Lung (tissue), 12 donors: Measurements from ENCODE around the gene VEZT. TPM values are rescaled to one million over a fixed set of nuclear protein-coding genes. Genes with fewer than 3 reads are reported as not detected.

Source experiments
- ATAC-seq: fragments of 200-7000 bp; cut with Tn5 transposase; one replicate; pipeline ENCODE4 v1.9.1; 2020; ENCODE audit warnings: moderate number of reproducible peaks; ENCODE audit not compliant: insufficient read depth, low FRiP score
- DNase-seq, 3 donors: peaks; one replicate each; pipeline ENCODE4 v3.0.0-alpha.2; 2013 to 2017
- H3K27ac ChIP-seq, 2 donors: one replicate each; pipeline ENCODE4 v1.5.1; 2013; ENCODE audit warnings: mild to moderate bottlenecking in 2 of 2, moderate library complexity in 2 of 2, control low read depth in 1 of 2, inconsistent platforms in 1 of 2, low read depth in 1 of 2, low read length in 1 of 2
- H3K27me3 ChIP-seq, 3 donors: one replicate each; pipeline ENCODE4 v1.5.1; 2013; ENCODE audit warnings: low read length in 2 of 3; ENCODE audit not compliant: control insufficient read depth in 3 of 3, insufficient read depth in 3 of 3
- H3K36me3 ChIP-seq, 4 donors: one replicate each; pipeline ENCODE4 v1.5.1; 2013; ENCODE audit warnings: low read length in 4 of 4, mild to moderate bottlenecking in 1 of 4, moderate library complexity in 1 of 4; ENCODE audit not compliant: control insufficient read depth in 4 of 4, insufficient read depth in 4 of 4
- H3K4me1 ChIP-seq, 5 donors: one replicate each; pipeline ENCODE4 v1.5.1; 2013; ENCODE audit warnings: low read length in 5 of 5, mild to moderate bottlenecking in 2 of 5, moderate library complexity in 1 of 5; ENCODE audit not compliant: control insufficient read depth in 5 of 5, insufficient read depth in 5 of 5
- H3K4me3 ChIP-seq: one replicate; pipeline ENCODE4 v1.5.1; 2013; ENCODE audit warnings: mild to moderate bottlenecking, control low read depth, moderate library complexity
- H3K9ac ChIP-seq, 2 donors: one replicate each; pipeline ENCODE4 v1.5.1; 2013; ENCODE audit warnings: low read length in 2 of 2, control low read depth in 1 of 2; ENCODE audit not compliant: insufficient read depth in 1 of 2
- H3K9me3 ChIP-seq, 4 donors: one replicate each; pipeline ENCODE4 v1.5.1; 2013; ENCODE audit warnings: low read length in 3 of 4, mild to moderate bottlenecking in 1 of 4, moderate library complexity in 1 of 4; ENCODE audit not compliant: control insufficient read depth in 4 of 4, insufficient read depth in 3 of 4
- WGBS, 2 donors: extraction: QIAGEN DNeasy Blood & Tissue Kit; methylation state at CpG; one replicate each; pipeline ENCODE4 v1.1.7; 2013; 5-methylcytosine and 5-hydroxymethylcytosine counted together
- polyA plus RNA-seq, 2 donors: library from polyadenylated mRNA; stranded (reverse); fragments of 200-250 nt; gene quantifications; one replicate each; pipeline ENCODE4 v1.2.1, GENCODE V29; 2013
- total RNA-seq, 2 donors: library from RNA; depleted of rRNA in 1 of 2; stranded (reverse); fragments of >200 nt in 1 of 2; gene quantifications; one replicate each; pipeline ENCODE4 v1.2.1, GENCODE V29; 2014 to 2021
- TF ChIP-seq, protein P1 (sequence below): IDR thresholded peaks from 2 replicates; pipeline ENCODE4 v1.5.1; 2012; ENCODE audit warnings: mild to moderate bottlenecking; ENCODE audit errors: control extremely low read depth, extremely low read depth
- donor health status: control.
- donor health status: control.
- donor health status: Bipolar disorder and iron deficiency.
- donor health status: healthy.
- donor health status: DM: yes; HTN: yes; CAD: no.

The VEZT gene
- total and polyA plus RNA-seq, 4 donors: 28.6 to 144 (median 47.3) TPM

DNA sequence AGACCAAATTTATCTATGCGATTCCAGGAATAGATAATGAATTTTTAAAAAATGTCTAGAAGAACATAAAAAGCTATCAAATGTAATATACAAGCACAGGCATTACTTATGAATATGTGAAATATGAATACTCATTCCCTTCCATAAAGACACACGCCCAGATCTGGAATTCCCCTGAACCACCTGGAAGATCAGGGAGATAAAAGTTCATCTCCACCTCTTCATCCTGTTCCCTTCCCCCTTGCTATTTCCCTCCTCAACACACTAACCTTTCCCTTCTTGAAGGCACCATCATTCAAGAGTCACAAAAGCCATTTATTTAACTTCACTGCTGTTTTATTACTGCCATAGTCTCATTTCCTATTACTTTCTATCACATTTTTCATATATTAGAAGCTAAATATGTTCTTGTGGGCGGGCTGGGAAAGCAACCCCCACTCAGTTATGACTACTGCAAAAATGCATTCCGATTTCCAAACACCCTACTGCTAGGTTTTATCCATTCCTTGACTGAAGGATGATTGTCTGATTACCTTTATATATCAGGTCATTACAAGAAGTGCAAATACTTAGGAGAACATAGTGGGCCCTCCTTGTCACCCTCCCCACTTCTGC, 16.4 kb upstream of the VEZT start:
- no peak overlapping the region for H3K4me3 ChIP-seq
- TF ChIP-seq, protein P1, sequence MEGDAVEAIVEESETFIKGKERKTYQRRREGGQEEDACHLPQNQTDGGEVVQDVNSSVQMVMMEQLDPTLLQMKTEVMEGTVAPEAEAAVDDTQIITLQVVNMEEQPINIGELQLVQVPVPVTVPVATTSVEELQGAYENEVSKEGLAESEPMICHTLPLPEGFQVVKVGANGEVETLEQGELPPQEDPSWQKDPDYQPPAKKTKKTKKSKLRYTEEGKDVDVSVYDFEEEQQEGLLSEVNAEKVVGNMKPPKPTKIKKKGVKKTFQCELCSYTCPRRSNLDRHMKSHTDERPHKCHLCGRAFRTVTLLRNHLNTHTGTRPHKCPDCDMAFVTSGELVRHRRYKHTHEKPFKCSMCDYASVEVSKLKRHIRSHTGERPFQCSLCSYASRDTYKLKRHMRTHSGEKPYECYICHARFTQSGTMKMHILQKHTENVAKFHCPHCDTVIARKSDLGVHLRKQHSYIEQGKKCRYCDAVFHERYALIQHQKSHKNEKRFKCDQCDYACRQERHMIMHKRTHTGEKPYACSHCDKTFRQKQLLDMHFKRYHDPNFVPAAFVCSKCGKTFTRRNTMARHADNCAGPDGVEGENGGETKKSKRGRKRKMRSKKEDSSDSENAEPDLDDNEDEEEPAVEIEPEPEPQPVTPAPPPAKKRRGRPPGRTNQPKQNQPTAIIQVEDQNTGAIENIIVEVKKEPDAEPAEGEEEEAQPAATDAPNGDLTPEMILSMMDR: no peak
- peaks cover 10 to 44% (median 29%) of the 10 kb centered on the region in 5 donors for H3K4me1 ChIP-seq
- no peaks in the 10 kb centered on the region for H3K27me3 ChIP-seq
- H3K9ac ChIP-seq: peak overlapping the region in 1 of 2 donors; percentile 62
- no peaks in the 10 kb centered on the region for H3K36me3 ChIP-seq
- DNase-seq: no peak
- H3K27ac ChIP-seq: no peak overlapping the region
- no peaks in the 10 kb centered on the region for H3K9me3 ChIP-seq
- ATAC-seq: no peak
- 75 to 89% methylated on average over 4 of the region's 4 CpGs for WGBS, 2 donors

DNA sequence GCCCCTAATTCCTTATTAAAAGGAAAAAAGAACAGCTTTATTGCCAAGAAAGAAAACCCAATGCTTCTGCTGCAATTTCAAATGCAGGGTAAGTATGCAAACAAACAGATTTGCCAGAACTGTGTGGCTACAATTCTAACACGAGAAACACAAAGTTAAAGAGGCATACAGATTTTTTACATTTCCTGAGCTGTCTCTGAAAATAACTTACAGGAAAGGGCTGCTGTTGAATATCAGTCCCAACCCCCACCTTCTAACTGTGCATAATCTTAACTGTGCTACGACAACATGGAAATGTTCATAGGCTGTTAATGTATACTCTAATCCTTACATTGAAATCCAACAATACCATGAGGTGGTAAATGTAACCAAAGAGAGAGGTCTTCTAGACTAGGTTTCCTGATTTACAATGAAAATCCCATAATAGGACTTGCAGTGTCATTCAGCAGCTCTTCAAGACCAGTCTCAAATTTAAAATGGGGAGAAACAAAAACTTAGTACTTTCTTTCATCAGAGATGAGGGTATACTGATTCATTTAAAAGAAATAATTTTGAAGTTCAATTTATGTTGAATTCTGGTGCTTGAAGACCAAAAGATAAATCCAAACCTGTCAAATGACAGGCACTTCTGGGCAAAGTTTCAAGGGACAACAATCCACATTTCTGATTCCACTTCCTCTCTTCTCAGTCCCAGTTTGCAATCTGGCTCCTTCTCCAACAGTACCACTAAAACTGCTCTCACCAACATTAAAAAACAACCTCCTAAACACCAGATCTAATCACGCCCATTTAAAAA, 14.7 kb upstream of the VEZT start:
- no peak overlapping the region for H3K9ac ChIP-seq
- no peaks in the 10 kb centered on the region for H3K36me3 ChIP-seq
- TF ChIP-seq, protein P1: no peak
- H3K27me3 ChIP-seq: no peaks in the 10 kb centered on the region
- H3K4me1 ChIP-seq: peaks cover 13 to 44% (median 29%) of the 10 kb centered on the region in 5 donors
- ATAC-seq (no peak), DNase-seq (peak in 2 of 3 donors; percentile 45 to 62)
- H3K4me3 ChIP-seq: no peak overlapping the region
- 35 to 47% methylated on average over 3 of the region's 3 CpGs for WGBS, 2 donors
- no peaks in the 10 kb centered on the region for H3K9me3 ChIP-seq
- H3K27ac ChIP-seq: peak overlapping the region in 1 of 2 donors; percentile 51

DNA sequence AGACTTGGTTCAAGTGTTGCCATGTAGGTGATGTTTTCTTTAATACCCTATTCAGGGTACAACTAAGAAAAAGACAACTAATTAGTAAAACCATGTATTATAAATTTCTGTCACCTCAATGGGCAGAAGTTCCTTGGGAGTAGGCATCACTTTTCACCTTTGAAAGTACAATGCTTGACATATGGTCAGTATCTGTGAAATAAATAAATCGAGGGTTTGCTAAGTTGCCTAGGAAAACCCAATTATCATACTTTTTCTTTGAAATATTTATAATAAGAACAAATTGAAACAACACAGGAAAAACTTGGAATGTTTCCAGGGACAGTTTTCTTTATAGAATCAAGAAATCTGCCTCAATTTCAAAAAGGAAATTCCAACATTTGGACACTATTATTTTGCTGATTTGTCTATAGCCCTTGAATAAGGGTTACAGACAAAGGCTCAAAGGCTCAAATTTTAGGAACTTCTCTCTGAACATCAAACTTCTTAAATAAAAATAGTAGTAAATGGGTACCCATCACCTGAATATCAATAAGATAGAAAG, 14.0 kb upstream of the VEZT start:
- no peaks in the 10 kb centered on the region for H3K9me3 ChIP-seq
- TF ChIP-seq, protein P1: no peak
- peaks cover 14 to 44% (median 29%) of the 10 kb centered on the region in 5 donors for H3K4me1 ChIP-seq
- H3K9ac ChIP-seq: no peak overlapping the region
- no peak overlapping the region for H3K4me3 ChIP-seq
- H3K36me3 ChIP-seq: peaks cover 0 to under 1% (median under 1%) of the 10 kb centered on the region in 4 donors
- peak overlapping the region in 1 of 2 donors; percentile 51 for H3K27ac ChIP-seq
- ATAC-seq: no peak
- no peaks in the 10 kb centered on the region for H3K27me3 ChIP-seq
- 46 to 56% methylated on average over 1 of the region's 1 CpG for WGBS, 2 donors
- peak in 1 of 3 donors; percentile 53 for DNase-seq
